ENCODE results near the gene IFTAP.
A peak's percentile ranks its signal among the peaks of the same experiment; 100 is the strongest.

Gene IFTAP

GRCh38 chr11:36702330-36703054 lies 108.2 kb downstream of the IFTAP start:
- no peak overlapping the region for H3K4me3 ChIP-seq (ENCODE audit: low read depth, low read length)
- ChIA-PET POLR2A (no interaction called here), CTCF (interaction anchor here (0.6 to 8.0 kb wide), 35 partner anchors 8 to 1255 kb away, joined by 3 to 261 read pairs (median 4); partner anchors contain the start of gene RAG1)
- no peaks in the 10 kb centered on the region for H3K4me1 ChIP-seq (ENCODE audit: control insufficient read depth, insufficient read depth, low read length)
- TF ChIP-seq ZNF654 (tag by site-specific recombination; IDR thresholded peaks at IDR 0.05; ENCODE audit: low read depth) (peak; percentile 97), CTCF (tag by site-specific recombination; IDR thresholded peaks at IDR 0.05) (peak; percentile 72; the same call in 1 of the 2 replicates), FEZF1 (tag by site-specific recombination; IDR thresholded peaks at IDR 0.05) (peak; percentile 51; the same call in 1 of the 2 replicates), ZNF221 (tag by site-specific recombination; IDR thresholded peaks at IDR 0.05; ENCODE audit: borderline replicate concordance) (no peak), IKZF3 (tag by site-specific recombination; IDR thresholded peaks at IDR 0.05) (peak; percentile 49; the same call in 1 of the 2 replicates)
- no peak overlapping the region for H3K27ac ChIP-seq (ENCODE audit: extremely low read depth, low read depth, low read length)
- no peaks in the 10 kb centered on the region for H3K9me3 ChIP-seq (ENCODE audit: control insufficient read depth, insufficient read depth, low read depth, low read length)
- H3K36me3 ChIP-seq (ENCODE audit: control insufficient read depth in 2 of 2, insufficient read depth in 1 of 2, low read length in 2 of 2): no peaks in the 10 kb centered on the region

GRCh38 chr11:36703055-36703404 lies 108.7 kb downstream of the IFTAP start:
- ChIA-PET POLR2A (no interaction called here), CTCF (interaction anchor here (0.6 to 8.0 kb wide), 28 partner anchors 10 to 1254 kb away, joined by 3 to 261 read pairs (median 4); partner anchors contain the start of gene RAG1)
- no peak overlapping the region for H3K4me3 ChIP-seq (ENCODE audit: low read depth, low read length)
- no peak overlapping the region for H3K27ac ChIP-seq (ENCODE audit: extremely low read depth, low read depth, low read length)
- TF ChIP-seq ZNF624 (tag by site-specific recombination; IDR thresholded peaks at IDR 0.05): no peak
- no peak for TF ChIP-seq HOXC10 (CRISPR knock-in tag; IDR thresholded peaks at IDR 0.05)
- no peak for TF ChIP-seq ZNF48 (tag by site-specific recombination; IDR thresholded peaks at IDR 0.05)
- TF ChIP-seq GFI1B (tag by site-specific recombination; IDR thresholded peaks at IDR 0.05): no peak
- TF ChIP-seq REST (tag by site-specific recombination; IDR thresholded peaks at IDR 0.05): no peak
- no peak for TF ChIP-seq ZBTB44 (tag by site-specific recombination; IDR thresholded peaks at IDR 0.05)
- no peak for TF ChIP-seq HOXA7 (CRISPR knock-in tag; IDR thresholded peaks at IDR 0.05; ENCODE audit: borderline replicate concordance)
- no peak for TF ChIP-seq ZNF473 (tag by site-specific recombination; IDR thresholded peaks at IDR 0.05)
- TF ChIP-seq ZSCAN30 (tag by site-specific recombination; IDR thresholded peaks at IDR 0.05): no peak
- TF ChIP-seq ZNF623 (tag by site-specific recombination; IDR thresholded peaks at IDR 0.05): no peak
- TF ChIP-seq INSM2 (tag by site-specific recombination; IDR thresholded peaks at IDR 0.05): no peak
- TF ChIP-seq ZNF114 (tag by site-specific recombination; IDR thresholded peaks at IDR 0.05): no peak
- no peak for TF ChIP-seq HOXD13 (CRISPR knock-in tag; IDR thresholded peaks at IDR 0.05; ENCODE audit: borderline replicate concordance)
- no peak for TF ChIP-seq ZNF548 (tag by site-specific recombination; IDR thresholded peaks at IDR 0.05)
- no peak for TF ChIP-seq ZNF155 (tag by site-specific recombination; IDR thresholded peaks at IDR 0.05)
- no peak for TF ChIP-seq ZNF202 (tag by site-specific recombination; IDR thresholded peaks at IDR 0.05; ENCODE audit: borderline replicate concordance)
- TF ChIP-seq ZNF571 (tag by site-specific recombination; IDR thresholded peaks at IDR 0.05): no peak
- TF ChIP-seq ZNF324 (tag by site-specific recombination; IDR thresholded peaks at IDR 0.05): no peak
- TF ChIP-seq KLF1 (tag by site-specific recombination; IDR thresholded peaks at IDR 0.05): no peak
- no peak for TF ChIP-seq ZEB2 (tag by site-specific recombination; IDR thresholded peaks at IDR 0.05)
- H3K4me1 ChIP-seq (ENCODE audit: control insufficient read depth, insufficient read depth, low read length): no peaks in the 10 kb centered on the region
- no peaks in the 10 kb centered on the region for H3K9me3 ChIP-seq (ENCODE audit: control insufficient read depth, insufficient read depth, low read depth, low read length)
- no peaks in the 10 kb centered on the region for H3K36me3 ChIP-seq (ENCODE audit: control insufficient read depth in 2 of 2, insufficient read depth in 1 of 2, low read length in 2 of 2)
